Thyroid gland (tissue), 4 donors: Measurements from ENCODE around the gene EEF2. TPM values are rescaled to one million over a fixed set of nuclear protein-coding genes. Genes with fewer than 3 reads are reported as not detected.

ENCODE experiments used
- DNase-seq, 2 donors: peaks; one replicate each; pipeline ENCODE4 v3.0.0-alpha.2; 2019
- H3K27ac ChIP-seq, 3 donors: fragments of 200-600 bp; sonication (generic); 1 replicate in 2 of 3; 2 replicates in 1 of 3; pipeline ENCODE4 v1.5.1; 2016 to 2019; ENCODE audit warnings: mild to moderate bottlenecking in 1 of 3, moderate library complexity in 1 of 3
- H3K27me3 ChIP-seq: fragments of 200-600 bp; sonication (generic); one replicate; pipeline ENCODE4 v1.5.1; 2019
- H3K36me3 ChIP-seq, 2 donors: fragments of 200-600 bp; sonication (generic); one replicate each; pipeline ENCODE4 v1.5.1; 2016 to 2019
- H3K4me1 ChIP-seq, 2 donors: fragments of 200-600 bp; sonication (generic); one replicate each; pipeline ENCODE4 v1.5.1; 2017 to 2019
- H3K4me3 ChIP-seq, 3 donors: fragments of 200-600 bp; sonication (generic); replicated peaks in 1 of 3; 1 replicate in 2 of 3; 2 replicates in 1 of 3; pipeline ENCODE4 v1.5.1; 2016; ENCODE audit warnings: mild to moderate bottlenecking in 1 of 3
- H3K9me3 ChIP-seq: fragments of 200-600 bp; sonication (generic); one replicate; pipeline ENCODE4 v1.5.1; 2017
- CTCF ChIP-seq, 6 experiments: fragments of 200-600 bp in 3 of 6; fragments of 450-650 bp in 3 of 6; sonication (generic) in 3 of 6; IDR thresholded peaks; one replicate each; pipeline ENCODE4 v1.5.1; 2016 to 2019; ENCODE audit warnings: antibody characterized with exemption in 6 of 6, mild to moderate bottlenecking in 2 of 6, inconsistent platforms in 1 of 6, moderate library complexity in 1 of 6
- POLR2A ChIP-seq, 2 donors: fragments of 450-650 bp; IDR thresholded peaks; one replicate each; pipeline ENCODE4 v1.6.1; 2017; ENCODE audit warnings: antibody characterized with exemption in 2 of 2, mild to moderate bottlenecking in 2 of 2, moderate library complexity in 1 of 2
- WGBS, 2 donors: methylation state at CpG; one replicate each; pipeline ENCODE4 v1.1.5; 2017; 5-methylcytosine and 5-hydroxymethylcytosine counted together
- intact Hi-C: fragments of 100-400 bp; cut with DNase I; formaldehyde crosslinking; loops from one replicate; pipeline ENCODE4 v1.15.1; 2023
- total RNA-seq, 4 donors: library from RNA; depleted of rRNA; stranded (reverse); fragments of >200 nt; gene quantifications; one replicate each; pipeline ENCODE4 v1.2.3, GENCODE V29; 2016

EEF2 gene
- total RNA-seq, 4 donors from 2014 or later, result 1,432 to 2,189 (median 1,729) TPM

- Histone ChIP-seq H3K36me3 (peaks cover 7 to 14% of the 10 kb centered on the region in 2 donors), H3K4me1 (no peaks in the 10 kb centered on the region), H3K9me3 (no peaks in the 10 kb centered on the region)
These were observed 41.9 kb upstream of the EEF2 start for GRCh38 chr19:4027146-4027545.

GRCh38 chr19:4025317-4025716 is 40.1 kb upstream of the EEF2 start:
- TF ChIP-seq CTCF (IDR thresholded peaks at IDR 0.05) (no peak), POLR2A (IDR thresholded peaks at IDR 0.05) (no peak)
- Histone ChIP-seq H3K36me3 (peaks cover 7 to 14% of the 10 kb centered on the region in 2 donors), H3K4me3 (no peak overlapping the region)

More at GRCh38 chr19:4027146-4027545, 41.9 kb upstream of the EEF2 start:
- Histone ChIP-seq H3K27me3 (no peaks in the 10 kb centered on the region), H3K27ac (no peak overlapping the region), H3K4me3 (no peak overlapping the region)
- no peak for DNase-seq
- WGBS, 2 donors, result 94% methylated on average over 16 of the region's 16 CpGs
- intact Hi-C loops, result no loop called here
- no peak for TF ChIP-seq POLR2A (IDR thresholded peaks at IDR 0.05)
- no peak for TF ChIP-seq CTCF (IDR thresholded peaks at IDR 0.05)

GRCh38 chr19:4023600-4024398 is 38.5 kb upstream of the EEF2 start:
- no peak for DNase-seq
- Histone ChIP-seq H3K4me1 (no peaks in the 10 kb centered on the region), H3K4me3 (no peak overlapping the region), H3K36me3 (peaks cover 0 to 7% of the 10 kb centered on the region in 2 donors), H3K27ac (no peak overlapping the region), H3K9me3 (no peaks in the 10 kb centered on the region), H3K27me3 (no peaks in the 10 kb centered on the region)
- intact Hi-C loops, result no loop called here
- 70 to 79% methylated on average over 17 to 26 of the region's 34 CpGs for WGBS, 2 donors
- TF ChIP-seq CTCF (IDR thresholded peaks at IDR 0.05) (no peak), POLR2A (IDR thresholded peaks at IDR 0.05) (no peak)

More at GRCh38 chr19:4025317-4025716, 40.1 kb upstream of the EEF2 start:
- 69 to 78% methylated on average over 9 of the region's 11 CpGs for WGBS, 2 donors
- Histone ChIP-seq H3K4me1 (no peaks in the 10 kb centered on the region), H3K27ac (no peak overlapping the region), H3K9me3 (no peaks in the 10 kb centered on the region), H3K27me3 (no peaks in the 10 kb centered on the region)
- intact Hi-C loops, result no loop called here
- DNase-seq, result no peak

- Histone ChIP-seq H3K27ac (no peak overlapping the region), H3K27me3 (no peaks in the 10 kb centered on the region), H3K36me3 (peaks cover under 1 to 3% of the 10 kb centered on the region in 2 donors), H3K4me3 (no peak overlapping the region), H3K9me3 (no peaks in the 10 kb centered on the region), H3K4me1 (no peaks in the 10 kb centered on the region)
- WGBS, 2 donors, result 61 to 92% methylated on average over 12 to 17 of the region's 17 CpGs
- peak in 1 of 2 donors; percentile 49 for DNase-seq
- TF ChIP-seq CTCF (IDR thresholded peaks at IDR 0.05), result no peak
- TF ChIP-seq POLR2A (IDR thresholded peaks at IDR 0.05), result no peak
- intact Hi-C loops, result loop anchor here (5.0 kb wide), 1 partner anchor 33 kb away; no protein-coding TSS in a partner anchor
These were observed 34.3 kb upstream of the EEF2 start for GRCh38 chr19:4019578-4019977.
